ENCODE data around the gene INPP4B.

The INPP4B gene

GRCh38 chr4:142480244-142480643 is 365.9 kb downstream of the INPP4B start:
- Histone ChIP-seq H3K4me1 (ENCODE audit: control insufficient read depth, low read depth, low read length) (no peaks in the 10 kb centered on the region), H3K9me3 (ENCODE audit: control insufficient read depth, low read depth, low read length) (no peaks in the 10 kb centered on the region), H3K36me3 (ENCODE audit: control insufficient read depth, low read depth, low read length) (no peaks in the 10 kb centered on the region), H3K27me3 (ENCODE audit: control insufficient read depth, insufficient read depth, low read length) (no peaks in the 10 kb centered on the region), H3K4me3 (ENCODE audit: low read length) (no peak overlapping the region), H3K27ac (ENCODE audit: low read length) (no peak overlapping the region), H3K9ac (ENCODE audit: low read length) (no peak overlapping the region)

GRCh38 chr4:142475663-142476062 is 370.4 kb downstream of the INPP4B start:
- H3K27ac ChIP-seq (ENCODE audit: low read length): no peak overlapping the region
- no peaks in the 10 kb centered on the region for H3K9me3 ChIP-seq (ENCODE audit: control insufficient read depth, low read depth, low read length)
- no peaks in the 10 kb centered on the region for H3K4me1 ChIP-seq (ENCODE audit: control insufficient read depth, low read depth, low read length)
- no peak overlapping the region for H3K9ac ChIP-seq (ENCODE audit: low read length)
- H3K4me3 ChIP-seq (ENCODE audit: low read length): no peak overlapping the region
- H3K27me3 ChIP-seq (ENCODE audit: control insufficient read depth, insufficient read depth, low read length): no peaks in the 10 kb centered on the region
- H3K36me3 ChIP-seq (ENCODE audit: control insufficient read depth, low read depth, low read length): no peaks in the 10 kb centered on the region

- H3K9ac ChIP-seq (ENCODE audit: low read length): no peak overlapping the region
- H3K27ac ChIP-seq (ENCODE audit: low read length): no peak overlapping the region
- no peaks in the 10 kb centered on the region for H3K36me3 ChIP-seq (ENCODE audit: control insufficient read depth, low read depth, low read length)
- H3K4me1 ChIP-seq (ENCODE audit: control insufficient read depth, low read depth, low read length): no peaks in the 10 kb centered on the region
- no peak overlapping the region for H3K4me3 ChIP-seq (ENCODE audit: low read length)
- no peaks in the 10 kb centered on the region for H3K9me3 ChIP-seq (ENCODE audit: control insufficient read depth, low read depth, low read length)
- no peaks in the 10 kb centered on the region for H3K27me3 ChIP-seq (ENCODE audit: control insufficient read depth, insufficient read depth, low read length)
Observed at GRCh38 chr4:142474398-142475087, 371.6 kb downstream of the INPP4B start.

- Histone ChIP-seq H3K9me3 (ENCODE audit: control insufficient read depth, low read depth, low read length) (no peaks in the 10 kb centered on the region), H3K4me1 (ENCODE audit: control insufficient read depth, low read depth, low read length) (no peaks in the 10 kb centered on the region), H3K27me3 (ENCODE audit: control insufficient read depth, insufficient read depth, low read length) (no peaks in the 10 kb centered on the region), H3K4me3 (ENCODE audit: low read length) (no peak overlapping the region), H3K27ac (ENCODE audit: low read length) (no peak overlapping the region), H3K9ac (ENCODE audit: low read length) (no peak overlapping the region), H3K36me3 (ENCODE audit: control insufficient read depth, low read depth, low read length) (no peaks in the 10 kb centered on the region)
Observed at GRCh38 chr4:142473960-142474338, 372.2 kb downstream of the INPP4B start.

GRCh38 chr4:142473218-142473959 is 372.7 kb downstream of the INPP4B start:
- no peak overlapping the region for H3K9ac ChIP-seq (ENCODE audit: low read length)
- no peaks in the 10 kb centered on the region for H3K4me1 ChIP-seq (ENCODE audit: control insufficient read depth, low read depth, low read length)
- no peaks in the 10 kb centered on the region for H3K36me3 ChIP-seq (ENCODE audit: control insufficient read depth, low read depth, low read length)
- H3K4me3 ChIP-seq (ENCODE audit: low read length): no peak overlapping the region
- H3K9me3 ChIP-seq (ENCODE audit: control insufficient read depth, low read depth, low read length): no peaks in the 10 kb centered on the region
- H3K27me3 ChIP-seq (ENCODE audit: control insufficient read depth, insufficient read depth, low read length): no peaks in the 10 kb centered on the region
- no peak overlapping the region for H3K27ac ChIP-seq (ENCODE audit: low read length)

GRCh38 chr4:142467088-142467487 is 379.0 kb downstream of the INPP4B start:
- Histone ChIP-seq H3K4me1 (ENCODE audit: control insufficient read depth, low read depth, low read length) (no peaks in the 10 kb centered on the region), H3K36me3 (ENCODE audit: control insufficient read depth, low read depth, low read length) (no peaks in the 10 kb centered on the region), H3K27me3 (ENCODE audit: control insufficient read depth, insufficient read depth, low read length) (no peaks in the 10 kb centered on the region), H3K9me3 (ENCODE audit: control insufficient read depth, low read depth, low read length) (no peaks in the 10 kb centered on the region), H3K4me3 (ENCODE audit: low read length) (no peak overlapping the region), H3K27ac (ENCODE audit: low read length) (no peak overlapping the region), H3K9ac (ENCODE audit: low read length) (no peak overlapping the region)

- H3K4me1 ChIP-seq (ENCODE audit: control insufficient read depth, low read depth, low read length): no peaks in the 10 kb centered on the region
- H3K27me3 ChIP-seq (ENCODE audit: control insufficient read depth, insufficient read depth, low read length): no peaks in the 10 kb centered on the region
- H3K36me3 ChIP-seq (ENCODE audit: control insufficient read depth, low read depth, low read length): no peaks in the 10 kb centered on the region
- no peaks in the 10 kb centered on the region for H3K9me3 ChIP-seq (ENCODE audit: control insufficient read depth, low read depth, low read length)
- H3K9ac ChIP-seq (ENCODE audit: low read length): no peak overlapping the region
- H3K4me3 ChIP-seq (ENCODE audit: low read length): no peak overlapping the region
- no peak overlapping the region for H3K27ac ChIP-seq (ENCODE audit: low read length)
Observed at GRCh38 chr4:142465526-142465925, 380.6 kb downstream of the INPP4B start.

- H3K9me3 ChIP-seq (ENCODE audit: control insufficient read depth, low read depth, low read length): no peaks in the 10 kb centered on the region
- no peak overlapping the region for H3K9ac ChIP-seq (ENCODE audit: low read length)
Observed at GRCh38 chr4:142463206-142463605, 382.9 kb downstream of the INPP4B start.

GRCh38 chr4:142452161-142452855 is 393.8 kb downstream of the INPP4B start:
- Histone ChIP-seq H3K9ac (ENCODE audit: low read length) (no peak overlapping the region), H3K27ac (ENCODE audit: low read length) (no peak overlapping the region), H3K9me3 (ENCODE audit: control insufficient read depth, low read depth, low read length) (no peaks in the 10 kb centered on the region), H3K4me1 (ENCODE audit: control insufficient read depth, low read depth, low read length) (no peaks in the 10 kb centered on the region), H3K36me3 (ENCODE audit: control insufficient read depth, low read depth, low read length) (no peaks in the 10 kb centered on the region), H3K4me3 (ENCODE audit: low read length) (no peak overlapping the region), H3K27me3 (ENCODE audit: control insufficient read depth, insufficient read depth, low read length) (no peaks in the 10 kb centered on the region)

More at GRCh38 chr4:142463206-142463605, 382.9 kb downstream of the INPP4B start:
- H3K4me3 ChIP-seq (ENCODE audit: low read length): no peak overlapping the region
- no peaks in the 10 kb centered on the region for H3K36me3 ChIP-seq (ENCODE audit: control insufficient read depth, low read depth, low read length)
- H3K4me1 ChIP-seq (ENCODE audit: control insufficient read depth, low read depth, low read length): no peaks in the 10 kb centered on the region
- no peaks in the 10 kb centered on the region for H3K27me3 ChIP-seq (ENCODE audit: control insufficient read depth, insufficient read depth, low read length)
- no peak overlapping the region for H3K27ac ChIP-seq (ENCODE audit: low read length)

GRCh38 chr4:142449771-142450373 is 396.2 kb downstream of the INPP4B start:
- Histone ChIP-seq H3K27ac (ENCODE audit: low read length) (no peak overlapping the region), H3K27me3 (ENCODE audit: control insufficient read depth, insufficient read depth, low read length) (no peaks in the 10 kb centered on the region), H3K9ac (ENCODE audit: low read length) (no peak overlapping the region), H3K36me3 (ENCODE audit: control insufficient read depth, low read depth, low read length) (no peaks in the 10 kb centered on the region), H3K4me3 (ENCODE audit: low read length) (no peak overlapping the region), H3K4me1 (ENCODE audit: control insufficient read depth, low read depth, low read length) (no peaks in the 10 kb centered on the region), H3K9me3 (ENCODE audit: control insufficient read depth, low read depth, low read length) (no peaks in the 10 kb centered on the region)

GRCh38 chr4:142447009-142447408 is 399.1 kb downstream of the INPP4B start:
- Histone ChIP-seq H3K4me3 (ENCODE audit: low read length) (no peak overlapping the region), H3K4me1 (ENCODE audit: control insufficient read depth, low read depth, low read length) (no peaks in the 10 kb centered on the region), H3K27me3 (ENCODE audit: control insufficient read depth, insufficient read depth, low read length) (no peaks in the 10 kb centered on the region), H3K9ac (ENCODE audit: low read length) (no peak overlapping the region), H3K36me3 (ENCODE audit: control insufficient read depth, low read depth, low read length) (no peaks in the 10 kb centered on the region), H3K9me3 (ENCODE audit: control insufficient read depth, low read depth, low read length) (no peaks in the 10 kb centered on the region), H3K27ac (ENCODE audit: low read length) (no peak overlapping the region)

All from iPS-18a (cell line).